HG02870 (cell line): ENCODE results near the gene PTPRC.

Experiments used
- ATAC-seq: cut with Tn5 transposase; IDR thresholded peaks from one replicate; pipeline ENCODE4 v1.9.1; 2021; ENCODE audit warnings: mild to moderate bottlenecking, moderate library complexity; ENCODE audit not compliant: unreplicated experiment

The PTPRC gene

GRCh38 chr1:198747127-198747526, 108.3 kb downstream of the PTPRC start:
- ATAC-seq: no peak

- ATAC-seq: no peak
These were observed 110.4 kb downstream of the PTPRC start for GRCh38 chr1:198749279-198749678.

- no peak for ATAC-seq
These were observed 111.2 kb downstream of the PTPRC start for GRCh38 chr1:198750081-198750480.

GRCh38 chr1:198751741-198752140, 112.9 kb downstream of the PTPRC start:
- no peak for ATAC-seq

- no peak for ATAC-seq
These were observed 115.8 kb downstream of the PTPRC start for GRCh38 chr1:198754670-198755069.

GRCh38 chr1:198755715-198756114, 116.9 kb downstream of the PTPRC start:
- no peak for ATAC-seq

- ATAC-seq: no peak
These were observed 117.6 kb downstream of the PTPRC start for GRCh38 chr1:198756470-198756869.

- ATAC-seq: no peak
These were observed 123.2 kb downstream of the PTPRC start for GRCh38 chr1:198761859-198762616.

- ATAC-seq: no peak
These were observed 124.5 kb downstream of the PTPRC start for GRCh38 chr1:198763298-198763714.

- ATAC-seq: no peak
These were observed 125.9 kb downstream of the PTPRC start for GRCh38 chr1:198764748-198765147.

GRCh38 chr1:198765416-198765815, 126.6 kb downstream of the PTPRC start:
- ATAC-seq: no peak

- ATAC-seq: no peak
These were observed 132.8 kb downstream of the PTPRC start for GRCh38 chr1:198771563-198772153.

- no peak for ATAC-seq
These were observed 133.8 kb downstream of the PTPRC start for GRCh38 chr1:198772626-198773025.

GRCh38 chr1:198773030-198773429, 134.2 kb downstream of the PTPRC start:
- no peak for ATAC-seq

- ATAC-seq: no peak
These were observed 134.7 kb downstream of the PTPRC start for GRCh38 chr1:198773523-198773922.

- ATAC-seq: no peak
These were observed 135.6 kb downstream of the PTPRC start for GRCh38 chr1:198774421-198774820.

GRCh38 chr1:198775606-198776005, 136.8 kb downstream of the PTPRC start:
- ATAC-seq: no peak

- no peak for ATAC-seq
These were observed 137.8 kb downstream of the PTPRC start for GRCh38 chr1:198776602-198777029.

- no peak for ATAC-seq
These were observed 139.2 kb downstream of the PTPRC start for GRCh38 chr1:198778049-198778448.

GRCh38 chr1:198780376-198780775, 141.5 kb downstream of the PTPRC start:
- no peak for ATAC-seq

GRCh38 chr1:198788561-198789064, 149.8 kb downstream of the PTPRC start:
- ATAC-seq: peak; percentile 87

- ATAC-seq: no peak
These were observed 154.9 kb downstream of the PTPRC start for GRCh38 chr1:198793714-198794113.
